Testis (tissue), 2 donors: ENCODE results near the gene PTGDR2.

Experiments
- POLR2A ChIP-seq: fragments of 450-650 bp; IDR thresholded peaks from one replicate; pipeline ENCODE4 v1.6.1; 2017; ENCODE audit warnings: antibody characterized with exemption, mild to moderate bottlenecking, moderate library complexity
- TF ChIP-seq, protein P1 (sequence below), 3 experiments: fragments of 450-650 bp in 2 of 3; fragments of 200-600 bp in 1 of 3; sonication (generic) in 1 of 3; IDR thresholded peaks; one replicate each; pipeline ENCODE4 v1.5.1; 2016 to 2019; ENCODE audit warnings: antibody characterized with exemption in 3 of 3, mild to moderate bottlenecking in 2 of 3, moderate library complexity in 1 of 3

DNA sequence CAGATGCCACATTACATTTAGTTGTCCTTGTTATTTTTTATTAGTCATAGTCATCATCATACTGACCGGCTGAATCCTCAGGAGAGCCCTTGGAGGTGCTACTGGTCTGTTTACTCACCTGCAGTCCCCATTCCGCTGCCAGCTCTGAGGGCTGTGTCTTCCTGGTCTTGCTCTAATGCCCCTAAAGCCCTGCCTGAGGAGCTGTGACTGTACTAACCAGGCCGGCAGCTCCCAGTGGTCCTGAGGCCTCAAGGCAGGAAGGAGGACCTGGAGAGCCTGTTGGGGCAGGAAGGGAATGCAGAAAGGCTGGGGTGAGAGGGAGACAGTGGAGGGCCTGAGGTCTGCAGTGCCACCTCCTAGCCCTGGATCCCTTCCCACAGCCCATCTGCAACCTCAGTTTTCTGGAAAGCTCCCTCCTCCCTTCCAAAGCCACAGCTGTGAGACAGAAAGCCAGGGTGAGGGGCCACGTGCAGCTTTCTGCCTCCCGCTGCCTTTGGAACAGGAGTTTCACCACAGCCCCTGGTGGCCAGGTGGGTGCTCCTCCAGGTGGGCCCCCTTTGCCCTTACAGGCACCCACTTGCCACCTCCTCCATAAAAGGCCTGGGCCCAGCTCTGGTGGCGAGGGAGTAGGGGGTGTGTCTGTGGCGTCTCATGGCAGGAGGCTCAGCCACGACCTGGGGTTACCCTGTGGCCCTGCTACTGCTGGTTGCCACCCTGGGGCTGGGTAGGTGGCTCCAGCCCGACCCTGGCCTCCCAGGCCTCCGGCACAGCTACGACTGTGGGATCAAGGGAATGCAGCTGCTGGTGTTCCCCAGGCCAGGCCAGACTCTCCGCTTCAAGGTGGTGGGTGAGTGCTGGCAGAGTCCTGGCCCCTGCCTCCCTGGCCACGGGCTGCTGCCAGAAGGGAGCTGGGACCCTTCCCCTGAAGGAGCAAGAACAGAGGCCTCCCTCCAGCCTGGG lies 11.4 kb upstream of the PTGDR2 start, which contains the start of gene ZP1:
- TF ChIP-seq, protein P1, sequence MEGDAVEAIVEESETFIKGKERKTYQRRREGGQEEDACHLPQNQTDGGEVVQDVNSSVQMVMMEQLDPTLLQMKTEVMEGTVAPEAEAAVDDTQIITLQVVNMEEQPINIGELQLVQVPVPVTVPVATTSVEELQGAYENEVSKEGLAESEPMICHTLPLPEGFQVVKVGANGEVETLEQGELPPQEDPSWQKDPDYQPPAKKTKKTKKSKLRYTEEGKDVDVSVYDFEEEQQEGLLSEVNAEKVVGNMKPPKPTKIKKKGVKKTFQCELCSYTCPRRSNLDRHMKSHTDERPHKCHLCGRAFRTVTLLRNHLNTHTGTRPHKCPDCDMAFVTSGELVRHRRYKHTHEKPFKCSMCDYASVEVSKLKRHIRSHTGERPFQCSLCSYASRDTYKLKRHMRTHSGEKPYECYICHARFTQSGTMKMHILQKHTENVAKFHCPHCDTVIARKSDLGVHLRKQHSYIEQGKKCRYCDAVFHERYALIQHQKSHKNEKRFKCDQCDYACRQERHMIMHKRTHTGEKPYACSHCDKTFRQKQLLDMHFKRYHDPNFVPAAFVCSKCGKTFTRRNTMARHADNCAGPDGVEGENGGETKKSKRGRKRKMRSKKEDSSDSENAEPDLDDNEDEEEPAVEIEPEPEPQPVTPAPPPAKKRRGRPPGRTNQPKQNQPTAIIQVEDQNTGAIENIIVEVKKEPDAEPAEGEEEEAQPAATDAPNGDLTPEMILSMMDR (IDR thresholded peaks at IDR 0.05) = no peak
- no peak for TF ChIP-seq POLR2A
